ENCODE data around the gene DNAJC11.

Gene DNAJC11

GRCh38 chr1:6596886-6597776 lies 104.5 kb downstream of the DNAJC11 start:
- DNase-seq, result no peak

- DNase-seq, result no peak
Observed at GRCh38 chr1:6596351-6596750, 105.3 kb downstream of the DNAJC11 start.

- DNase-seq, result no peak
Observed at GRCh38 chr1:6594977-6595740, 106.5 kb downstream of the DNAJC11 start.

- no peak for DNase-seq
Observed at GRCh38 chr1:6593810-6594209, 107.8 kb downstream of the DNAJC11 start.

GRCh38 chr1:6592865-6593593 lies 108.6 kb downstream of the DNAJC11 start:
- no peak for DNase-seq

- DNase-seq, result no peak
Observed at GRCh38 chr1:6592441-6592840, 109.2 kb downstream of the DNAJC11 start.

GRCh38 chr1:6591644-6592043 lies 110.0 kb downstream of the DNAJC11 start:
- DNase-seq, result no peak

GRCh38 chr1:6591222-6591621 lies 110.4 kb downstream of the DNAJC11 start:
- DNase-seq, result no peak

- DNase-seq, result no peak
Observed at GRCh38 chr1:6590046-6590445, 111.6 kb downstream of the DNAJC11 start.

GRCh38 chr1:6588893-6589520 lies 112.6 kb downstream of the DNAJC11 start:
- no peak for DNase-seq

GRCh38 chr1:6588128-6588892 lies 113.3 kb downstream of the DNAJC11 start:
- DNase-seq, result no peak

- peak; percentile 68 for DNase-seq
Observed at GRCh38 chr1:6587261-6588005, 114.2 kb downstream of the DNAJC11 start.

GRCh38 chr1:6586404-6586816 lies 115.2 kb downstream of the DNAJC11 start:
- DNase-seq, result no peak

- DNase-seq, result no peak
Observed at GRCh38 chr1:6585841-6586240, 115.8 kb downstream of the DNAJC11 start.

GRCh38 chr1:6585081-6585722 lies 116.4 kb downstream of the DNAJC11 start:
- no peak for DNase-seq

All from NCI-H1105 (cell line).